Body of pancreas (tissue), 4 donors: ENCODE data around the gene TPD52L2.

Source experiments
- POLR2A ChIP-seq, 3 donors: fragments of 450-650 bp; IDR thresholded peaks; one replicate each; pipeline ENCODE4 v1.6.1; 2016; ENCODE audit warnings: antibody characterized with exemption in 3 of 3, mild to moderate bottlenecking in 2 of 3
- TF ChIP-seq, protein P1 (sequence below), 7 experiments: fragments of 450-650 bp in 4 of 7; fragments of 200-600 bp in 3 of 7; sonication (generic) in 3 of 7; IDR thresholded peaks; one replicate each; pipeline ENCODE4 v1.5.1; 2016 to 2019; ENCODE audit warnings: antibody characterized with exemption in 7 of 7

DNA sequence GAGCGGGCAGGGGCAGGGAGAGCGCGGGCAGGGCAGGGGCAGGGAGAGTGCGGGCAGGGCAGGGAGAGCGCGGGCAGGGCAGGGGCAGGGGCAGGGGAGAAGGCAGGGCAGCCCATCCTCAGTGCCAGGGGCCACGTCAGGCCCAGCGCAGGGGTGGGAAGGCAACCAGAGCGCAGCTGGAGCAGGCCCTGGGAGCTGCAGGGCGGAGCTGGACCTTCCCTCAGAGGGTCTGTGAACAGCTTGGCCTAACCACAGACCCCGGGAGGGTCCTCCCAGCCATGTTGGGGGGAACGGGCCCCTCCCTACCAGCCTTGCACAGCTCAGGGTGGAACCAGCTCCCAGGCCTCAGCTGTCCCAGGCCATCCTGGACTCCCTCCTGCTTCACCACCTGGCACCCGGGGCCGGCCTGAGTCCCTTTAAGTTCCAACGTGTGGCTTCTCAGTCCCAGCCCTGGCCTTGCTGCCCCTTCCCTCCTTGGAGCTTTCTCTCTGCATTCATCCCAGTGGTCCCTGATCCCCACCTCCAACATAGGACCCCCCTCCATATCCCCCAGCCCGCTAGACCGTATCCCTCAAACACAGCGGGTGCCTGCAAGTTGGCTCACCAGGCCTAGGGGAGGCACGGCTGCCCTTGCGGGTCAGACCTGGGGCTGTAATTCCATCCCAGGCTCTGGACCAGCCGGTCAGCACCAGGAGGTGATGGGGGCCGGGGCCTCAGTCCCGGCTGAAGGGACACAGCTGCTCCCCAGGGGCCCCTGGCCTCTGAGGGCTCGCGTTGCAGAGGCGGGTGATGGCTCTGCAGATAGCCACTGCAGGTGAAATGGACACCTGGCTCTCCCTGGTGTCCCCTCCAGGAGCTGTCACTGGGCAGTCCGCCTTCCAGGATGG, 28.4 kb upstream of the TPD52L2 start:
- TF ChIP-seq, protein P1, sequence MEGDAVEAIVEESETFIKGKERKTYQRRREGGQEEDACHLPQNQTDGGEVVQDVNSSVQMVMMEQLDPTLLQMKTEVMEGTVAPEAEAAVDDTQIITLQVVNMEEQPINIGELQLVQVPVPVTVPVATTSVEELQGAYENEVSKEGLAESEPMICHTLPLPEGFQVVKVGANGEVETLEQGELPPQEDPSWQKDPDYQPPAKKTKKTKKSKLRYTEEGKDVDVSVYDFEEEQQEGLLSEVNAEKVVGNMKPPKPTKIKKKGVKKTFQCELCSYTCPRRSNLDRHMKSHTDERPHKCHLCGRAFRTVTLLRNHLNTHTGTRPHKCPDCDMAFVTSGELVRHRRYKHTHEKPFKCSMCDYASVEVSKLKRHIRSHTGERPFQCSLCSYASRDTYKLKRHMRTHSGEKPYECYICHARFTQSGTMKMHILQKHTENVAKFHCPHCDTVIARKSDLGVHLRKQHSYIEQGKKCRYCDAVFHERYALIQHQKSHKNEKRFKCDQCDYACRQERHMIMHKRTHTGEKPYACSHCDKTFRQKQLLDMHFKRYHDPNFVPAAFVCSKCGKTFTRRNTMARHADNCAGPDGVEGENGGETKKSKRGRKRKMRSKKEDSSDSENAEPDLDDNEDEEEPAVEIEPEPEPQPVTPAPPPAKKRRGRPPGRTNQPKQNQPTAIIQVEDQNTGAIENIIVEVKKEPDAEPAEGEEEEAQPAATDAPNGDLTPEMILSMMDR (IDR thresholded peaks at IDR 0.05), result no peak
- TF ChIP-seq POLR2A (IDR thresholded peaks at IDR 0.05), result no peak
